ENCODE results near the gene ZNHIT2.

GRCh38 chr11:65157336-65157735 lies 39.8 kb upstream of the ZNHIT2 start:
- TF ChIP-seq, protein P1, sequence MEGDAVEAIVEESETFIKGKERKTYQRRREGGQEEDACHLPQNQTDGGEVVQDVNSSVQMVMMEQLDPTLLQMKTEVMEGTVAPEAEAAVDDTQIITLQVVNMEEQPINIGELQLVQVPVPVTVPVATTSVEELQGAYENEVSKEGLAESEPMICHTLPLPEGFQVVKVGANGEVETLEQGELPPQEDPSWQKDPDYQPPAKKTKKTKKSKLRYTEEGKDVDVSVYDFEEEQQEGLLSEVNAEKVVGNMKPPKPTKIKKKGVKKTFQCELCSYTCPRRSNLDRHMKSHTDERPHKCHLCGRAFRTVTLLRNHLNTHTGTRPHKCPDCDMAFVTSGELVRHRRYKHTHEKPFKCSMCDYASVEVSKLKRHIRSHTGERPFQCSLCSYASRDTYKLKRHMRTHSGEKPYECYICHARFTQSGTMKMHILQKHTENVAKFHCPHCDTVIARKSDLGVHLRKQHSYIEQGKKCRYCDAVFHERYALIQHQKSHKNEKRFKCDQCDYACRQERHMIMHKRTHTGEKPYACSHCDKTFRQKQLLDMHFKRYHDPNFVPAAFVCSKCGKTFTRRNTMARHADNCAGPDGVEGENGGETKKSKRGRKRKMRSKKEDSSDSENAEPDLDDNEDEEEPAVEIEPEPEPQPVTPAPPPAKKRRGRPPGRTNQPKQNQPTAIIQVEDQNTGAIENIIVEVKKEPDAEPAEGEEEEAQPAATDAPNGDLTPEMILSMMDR (IDR thresholded peaks at IDR 0.05): no peak
- no peak for TF ChIP-seq ZFX (IDR thresholded peaks at IDR 0.05; ENCODE audit: borderline replicate concordance)
